Endodermal cell (in vitro differentiated cells): ENCODE data around the gene BTRC. TPM values are rescaled to one million over a fixed set of nuclear protein-coding genes. Genes with fewer than 3 reads are reported as not detected.

Source experiments
- DNase-seq: peaks from one replicate; pipeline ENCODE4 v3.0.0-alpha.2; 2017
- H3K27ac ChIP-seq: 2 replicates; pipeline ENCODE4 v1.5.1; 2013; ENCODE audit warnings: mild to moderate bottlenecking, low read depth, low read length, moderate library complexity
- H3K27me3 ChIP-seq: 2 replicates; pipeline ENCODE4 v1.6.1; 2013; ENCODE audit warnings: mild to moderate bottlenecking, low read length, moderate library complexity; ENCODE audit not compliant: insufficient read depth, control insufficient read depth, poor library complexity, severe bottlenecking
- H3K36me3 ChIP-seq: 2 replicates; pipeline ENCODE4 v1.7.0; 2013; ENCODE audit warnings: mild to moderate bottlenecking, low read length, moderate library complexity; ENCODE audit not compliant: control insufficient read depth, insufficient read depth
- H3K4me1 ChIP-seq: one replicate; pipeline ENCODE4 v1.7.0; 2013; ENCODE audit warnings: low read length; ENCODE audit not compliant: control insufficient read depth, insufficient read depth
- H3K4me3 ChIP-seq: 2 replicates; pipeline ENCODE4 v1.5.1; 2013; ENCODE audit warnings: mild to moderate bottlenecking, low read length, moderate library complexity
- H3K9ac ChIP-seq: 2 replicates; pipeline ENCODE4 v1.6.1; 2013; ENCODE audit warnings: mild to moderate bottlenecking, low read length, moderate library complexity; ENCODE audit not compliant: poor library complexity, severe bottlenecking; ENCODE audit errors: extremely low read depth
- H3K9me3 ChIP-seq: 2 replicates; pipeline ENCODE4 v1.6.1; 2013; ENCODE audit warnings: mild to moderate bottlenecking, low read length, moderate library complexity; ENCODE audit not compliant: control insufficient read depth
- H3K27ac Mint-ChIP-seq: 2 replicates; pipeline ENCODE4 v1.8.0; 2020; ENCODE audit warnings: mixed read lengths
- H3K27me3 Mint-ChIP-seq: 2 replicates; pipeline ENCODE4 v1.8.0; 2021; ENCODE audit warnings: mild to moderate bottlenecking, mixed read lengths; ENCODE audit not compliant: insufficient read depth
- H3K36me3 Mint-ChIP-seq: 2 replicates; pipeline ENCODE4 v1.8.0; 2020; ENCODE audit warnings: low read depth, mixed read lengths
- H3K4me1 Mint-ChIP-seq: 2 replicates; pipeline ENCODE4 v1.8.0; 2020; ENCODE audit warnings: mixed read lengths
- H3K4me3 Mint-ChIP-seq: 2 replicates; pipeline ENCODE4 v1.8.0; 2020; ENCODE audit warnings: mild to moderate bottlenecking, moderate library complexity, mixed read lengths
- H3K9me3 Mint-ChIP-seq: 2 replicates; pipeline ENCODE4 v1.8.0; 2020; ENCODE audit warnings: mild to moderate bottlenecking, mixed read lengths
- WGBS, 2 experiments: methylation state at CpG; one replicate each; pipeline versions ENCODE4 v1.1.5 to v1.1.7; 2013; ENCODE audit warnings: missing lambda C conversion rate in 2 of 2, mixed read lengths in 1 of 2; ENCODE audit not compliant: insufficient coverage in 1 of 2, insufficient read length in 1 of 2; 5-methylcytosine and 5-hydroxymethylcytosine counted together
- total RNA-seq, 2 donors: library from RNA; stranded (reverse); fragmentation: NEBNext Ultra II Directional in 1 of 2; extraction: Animal tissue kit (Norgen Biotek cat#: 25700) in 1 of 2; gene quantifications; 2 replicates in 1 of 2; 3 replicates in 1 of 2; pipeline ENCODE4 v1.2.1, GENCODE V29; 2021
- TF ChIP-seq, protein P1 (sequence below): fragments of 200-600 bp; sonication (generic); conservative IDR thresholded peaks from 2 replicates; pipeline ENCODE4 v1.5.0; 2021; ENCODE audit warnings: antibody characterized with exemption, mild to moderate bottlenecking

The BTRC gene
- total RNA-seq, 2 donors from 2014 or later, result 30.1 to 38.2 TPM

DNA sequence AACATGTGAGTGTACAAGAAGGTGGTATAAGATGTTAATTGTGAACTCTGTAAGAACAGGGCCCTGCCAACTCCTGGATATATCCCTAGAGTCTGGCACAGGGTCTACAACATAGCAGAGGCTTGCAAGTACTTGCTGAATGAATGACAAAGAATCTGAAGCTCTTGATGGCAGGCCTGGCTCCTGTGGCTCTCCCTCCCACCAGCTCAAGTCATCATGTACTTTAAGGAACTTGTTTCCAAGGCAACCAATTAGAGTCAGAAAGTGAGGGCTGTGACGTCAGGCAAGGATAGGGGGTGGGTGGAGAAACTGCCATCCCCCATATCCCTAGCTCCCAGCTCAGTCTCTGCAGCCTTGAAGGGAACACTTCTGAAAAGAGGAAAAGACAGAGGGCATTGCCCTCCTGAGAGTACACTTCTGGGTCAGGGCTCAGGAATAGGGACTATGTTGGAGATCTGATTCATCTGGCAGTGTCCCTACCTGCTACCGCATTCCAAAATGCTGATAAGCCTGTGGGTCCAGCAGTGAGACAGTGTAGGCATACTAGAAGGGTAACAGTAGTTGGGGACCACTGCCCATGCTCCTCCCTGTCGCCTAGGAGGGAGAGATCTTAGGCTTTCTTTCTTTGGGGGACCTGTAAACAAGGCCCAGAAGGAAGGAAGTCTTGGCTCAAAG is 34.6 kb upstream of the BTRC start:
- Mint-ChIP-seq H3K9me3 (no peaks in the 10 kb centered on the region), H3K27ac (no peak overlapping the region), H3K36me3 (no peaks in the 10 kb centered on the region), H3K4me1 (peaks cover 6% of the 10 kb centered on the region), H3K27me3 (peaks cover 15% of the 10 kb centered on the region), H3K4me3 (no peak overlapping the region)
- Histone ChIP-seq H3K27ac (no peak overlapping the region), H3K9me3 (no peaks in the 10 kb centered on the region), H3K9ac (no peak overlapping the region), H3K4me1 (peaks cover 7% of the 10 kb centered on the region), H3K27me3 (no peaks in the 10 kb centered on the region), H3K36me3 (no peaks in the 10 kb centered on the region), H3K4me3 (no peak overlapping the region)
- DNase-seq, result peak; percentile 53
- 82 to 91% methylated on average over 2 to 3 of the region's 3 CpGs for WGBS, 2 experiments
- TF ChIP-seq, protein P1, sequence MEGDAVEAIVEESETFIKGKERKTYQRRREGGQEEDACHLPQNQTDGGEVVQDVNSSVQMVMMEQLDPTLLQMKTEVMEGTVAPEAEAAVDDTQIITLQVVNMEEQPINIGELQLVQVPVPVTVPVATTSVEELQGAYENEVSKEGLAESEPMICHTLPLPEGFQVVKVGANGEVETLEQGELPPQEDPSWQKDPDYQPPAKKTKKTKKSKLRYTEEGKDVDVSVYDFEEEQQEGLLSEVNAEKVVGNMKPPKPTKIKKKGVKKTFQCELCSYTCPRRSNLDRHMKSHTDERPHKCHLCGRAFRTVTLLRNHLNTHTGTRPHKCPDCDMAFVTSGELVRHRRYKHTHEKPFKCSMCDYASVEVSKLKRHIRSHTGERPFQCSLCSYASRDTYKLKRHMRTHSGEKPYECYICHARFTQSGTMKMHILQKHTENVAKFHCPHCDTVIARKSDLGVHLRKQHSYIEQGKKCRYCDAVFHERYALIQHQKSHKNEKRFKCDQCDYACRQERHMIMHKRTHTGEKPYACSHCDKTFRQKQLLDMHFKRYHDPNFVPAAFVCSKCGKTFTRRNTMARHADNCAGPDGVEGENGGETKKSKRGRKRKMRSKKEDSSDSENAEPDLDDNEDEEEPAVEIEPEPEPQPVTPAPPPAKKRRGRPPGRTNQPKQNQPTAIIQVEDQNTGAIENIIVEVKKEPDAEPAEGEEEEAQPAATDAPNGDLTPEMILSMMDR, result no peak

DNA sequence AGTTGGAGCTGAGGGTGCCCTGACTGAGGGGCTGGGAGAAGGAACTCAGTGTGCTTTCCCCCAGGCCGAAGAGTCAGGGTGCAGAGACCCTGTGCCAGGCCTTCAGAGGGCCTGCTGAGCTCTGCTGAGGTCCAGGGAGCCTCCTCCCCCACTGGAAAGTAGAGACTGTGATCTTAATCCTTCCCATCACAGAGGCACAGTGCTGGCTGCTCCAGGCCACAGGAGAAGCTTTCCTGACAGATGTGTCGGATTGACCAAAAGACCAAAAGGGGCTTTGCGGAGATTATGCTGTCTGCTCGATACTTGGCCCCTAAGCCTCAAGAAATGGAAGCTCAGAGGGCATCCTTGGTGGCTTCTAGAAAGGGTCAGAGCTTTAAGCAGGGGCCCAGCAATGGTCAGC is 32.9 kb upstream of the BTRC start:
- H3K27me3 ChIP-seq, result peaks cover 9% of the 10 kb centered on the region
- TF ChIP-seq, protein P1, result no peak
- H3K4me1 ChIP-seq, result peaks cover 7% of the 10 kb centered on the region
- H3K9me3 ChIP-seq, result no peaks in the 10 kb centered on the region
- no peak overlapping the region for H3K9ac ChIP-seq
- Mint-ChIP-seq H3K9me3 (no peaks in the 10 kb centered on the region), H3K27me3 (peaks cover 20% of the 10 kb centered on the region), H3K36me3 (no peaks in the 10 kb centered on the region), H3K4me3 (no peak overlapping the region), H3K27ac (no peak overlapping the region), H3K4me1 (peaks cover 6% of the 10 kb centered on the region)
- H3K4me3 ChIP-seq, result no peak overlapping the region
- no peak for DNase-seq
- no peaks in the 10 kb centered on the region for H3K36me3 ChIP-seq
- 88 to 100% methylated on average over 3 to 4 of the region's 4 CpGs for WGBS, 2 experiments
- no peak overlapping the region for H3K27ac ChIP-seq

DNA sequence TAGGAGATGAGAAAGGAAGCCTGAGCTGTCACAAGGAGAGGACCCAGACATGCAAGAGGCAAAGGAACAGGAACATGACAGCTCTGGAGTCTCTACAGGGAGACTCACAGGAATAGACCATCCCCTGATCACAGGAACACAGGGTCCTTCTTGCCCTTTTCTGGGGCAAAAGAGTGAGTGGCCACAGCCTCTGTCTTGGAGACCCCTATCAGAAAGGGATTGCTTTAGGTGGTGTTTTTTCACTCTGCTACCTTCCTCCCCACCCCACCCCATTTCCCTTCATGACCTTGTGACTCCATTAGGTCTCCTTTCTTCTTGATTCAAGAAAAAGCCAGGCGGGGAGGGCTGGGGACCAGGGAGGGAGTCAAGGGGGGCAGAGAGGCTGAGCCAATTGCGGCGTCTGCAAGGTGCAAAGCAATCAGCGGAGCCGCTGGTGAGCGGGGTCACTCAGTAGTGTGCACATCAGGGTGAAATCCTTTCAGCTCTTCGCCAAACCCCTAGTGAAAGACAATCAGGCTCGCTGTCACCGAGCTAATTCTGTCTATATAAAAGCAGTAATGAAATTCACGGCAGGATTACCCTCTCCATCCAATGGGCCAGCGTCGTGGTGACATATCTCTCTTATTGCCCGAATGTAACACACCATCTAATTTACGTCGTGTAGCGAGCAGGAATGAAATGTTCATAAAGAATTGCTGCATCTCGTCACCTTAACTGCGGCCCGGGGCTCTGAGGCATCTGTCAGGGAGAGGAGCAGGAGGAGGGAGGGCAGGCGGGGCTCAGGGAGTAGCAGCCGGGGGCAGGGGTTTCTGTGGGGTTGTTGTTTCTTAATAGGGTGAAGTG is 31.5 kb upstream of the BTRC start:
- Histone ChIP-seq H3K27ac (no peak overlapping the region), H3K4me3 (no peak overlapping the region), H3K9me3 (peaks cover 7% of the 10 kb centered on the region), H3K9ac (no peak overlapping the region), H3K27me3 (peaks cover 12% of the 10 kb centered on the region), H3K36me3 (no peaks in the 10 kb centered on the region), H3K4me1 (peaks cover 7% of the 10 kb centered on the region)
- Mint-ChIP-seq H3K4me1 (peaks cover 6% of the 10 kb centered on the region), H3K27me3 (peaks cover 28% of the 10 kb centered on the region), H3K9me3 (peaks cover 8% of the 10 kb centered on the region), H3K27ac (no peak overlapping the region), H3K4me3 (no peak overlapping the region), H3K36me3 (no peaks in the 10 kb centered on the region)
- DNase-seq, result no peak
- TF ChIP-seq, protein P1, result no peak
- WGBS, 2 experiments, result 82 to 87% methylated on average over 16 to 21 of the region's 21 CpGs
